K562 (cell line): Measurements from ENCODE around the gene CFAP157. TPM values are rescaled to one million over a fixed set of nuclear protein-coding genes. Genes with fewer than 3 reads are reported as not detected.

ENCODE experiments used
- AFF4 ChIP-seq: sonication (generic); formaldehyde crosslinking; IDR thresholded peaks from 2 replicates; pipeline ENCODE4 v1.8.0; 2023; ENCODE audit warnings: mild to moderate bottlenecking, missing genetic modification reagents
- MAZ ChIP-seq, 2 experiments: fragments of 450-650 bp in 1 of 2; sonication (generic) in 1 of 2; formaldehyde crosslinking; IDR thresholded peaks in 1 of 2; conservative IDR thresholded peaks in 1 of 2; 2 replicates each; pipeline versions ENCODE4 v1.4.0 to v1.5.0; 2020; ENCODE audit warnings: mild to moderate bottlenecking in 1 of 2, missing genetic modification reagents in 1 of 2
- PRMT5 ChIP-seq: sonication (generic); formaldehyde crosslinking; IDR thresholded peaks from 2 replicates; pipeline ENCODE4 v1.5.0; 2020; ENCODE audit warnings: missing genetic modification reagents
- U2AF2 ChIP-seq: fragments of 200-400 bp; formaldehyde crosslinking; optimal IDR thresholded peaks from 2 replicates; pipeline ENCODE3; 2017; ENCODE audit warnings: low read depth, mild to moderate bottlenecking, low read length
- ZFP36 ChIP-seq: fragments of 150-350 bp; IDR thresholded peaks from 2 replicates; pipeline ENCODE4 v1.6.1; 2018; ENCODE audit warnings: low read length, low read depth; ENCODE audit not compliant: partially characterized antibody
- ZHX1 ChIP-seq: fragments of 150-350 bp; conservative IDR thresholded peaks from 2 replicates; pipeline ENCODE4 v1.6.1; 2014; ENCODE audit warnings: low read length
- ZNF232 ChIP-seq: sonication (generic); formaldehyde crosslinking; IDR thresholded peaks from 2 replicates; pipeline ENCODE4 v1.8.0; 2022; ENCODE audit warnings: mild to moderate bottlenecking, missing genetic modification reagents
- ZNF644 ChIP-seq: fragments of 200-800 bp; sonication (Bioruptor generic); IDR thresholded peaks from 2 replicates; pipeline ENCODE4 v1.6.1; 2016; ENCODE audit warnings: low read depth, missing genetic modification characterization, missing compliant biosample characterization
- ZNF764 ChIP-seq: fragments of 250-450 bp; sonication (Bioruptor Pico); IDR thresholded peaks from 2 replicates; pipeline ENCODE4 v1.4.0; 2020; ENCODE audit warnings: low read depth, mild to moderate bottlenecking, moderate library complexity
- polyA plus RNA-seq, 8 experiments: library from polyadenylated mRNA; depleted of rRNA in 4 of 8; stranded (reverse) in 5 of 8; unstranded in 3 of 8; fragments of >200 nt; fragmentation: Nextera tagmentation in 2 of 8; fragmentation: Illumina TruSeq in 1 of 8; extraction: Ambion mirVana in 2 of 8; extraction: Trizol in 1 of 8; gene quantifications; 2 replicates each; pipeline versions ENCODE4 v1.2.1 to v1.2.3, GENCODE V29; 2011 to 2014; ENCODE audit warnings: inconsistent platforms in 1 of 8, missing spikeins in 1 of 8
- total RNA-seq, 7 experiments: library from RNA; depleted of rRNA in 6 of 7; stranded (reverse); fragments of >200 nt in 6 of 7; fragmentation: Illumina TruSeq in 2 of 7; extraction: Trizol in 2 of 7; gene quantifications; 2 replicates each; pipeline versions ENCODE4 v1.2.1 to v1.2.3, GENCODE V29; 2011 to 2021; ENCODE audit warnings: low replicate concordance in 1 of 7
- TF ChIP-seq, protein P1 (sequence below): fragments of 450-650 bp; IDR thresholded peaks from 2 replicates; pipeline ENCODE4 v1.6.1; 2018; ENCODE audit not compliant: partially characterized antibody
- TF ChIP-seq, protein P2 (sequence below): fragments of 250-450 bp; sonication (Bioruptor Pico); IDR thresholded peaks from 2 replicates; pipeline ENCODE4 v1.4.0; 2020; ENCODE audit warnings: mild to moderate bottlenecking, moderate library complexity
- TF ChIP-seq, protein P3 (sequence below): fragments of 250-450 bp; sonication (Bioruptor Pico); IDR thresholded peaks from 2 replicates; pipeline ENCODE4 v1.5.0; 2020; ENCODE audit warnings: mild to moderate bottlenecking

CFAP157 gene
- total and polyA plus RNA-seq, 9 of the 15 experiments (the other 6 are each of a cell fraction or from before 2014, with no cell fraction given), result 0.03 TPM; not detected in 8

DNA sequence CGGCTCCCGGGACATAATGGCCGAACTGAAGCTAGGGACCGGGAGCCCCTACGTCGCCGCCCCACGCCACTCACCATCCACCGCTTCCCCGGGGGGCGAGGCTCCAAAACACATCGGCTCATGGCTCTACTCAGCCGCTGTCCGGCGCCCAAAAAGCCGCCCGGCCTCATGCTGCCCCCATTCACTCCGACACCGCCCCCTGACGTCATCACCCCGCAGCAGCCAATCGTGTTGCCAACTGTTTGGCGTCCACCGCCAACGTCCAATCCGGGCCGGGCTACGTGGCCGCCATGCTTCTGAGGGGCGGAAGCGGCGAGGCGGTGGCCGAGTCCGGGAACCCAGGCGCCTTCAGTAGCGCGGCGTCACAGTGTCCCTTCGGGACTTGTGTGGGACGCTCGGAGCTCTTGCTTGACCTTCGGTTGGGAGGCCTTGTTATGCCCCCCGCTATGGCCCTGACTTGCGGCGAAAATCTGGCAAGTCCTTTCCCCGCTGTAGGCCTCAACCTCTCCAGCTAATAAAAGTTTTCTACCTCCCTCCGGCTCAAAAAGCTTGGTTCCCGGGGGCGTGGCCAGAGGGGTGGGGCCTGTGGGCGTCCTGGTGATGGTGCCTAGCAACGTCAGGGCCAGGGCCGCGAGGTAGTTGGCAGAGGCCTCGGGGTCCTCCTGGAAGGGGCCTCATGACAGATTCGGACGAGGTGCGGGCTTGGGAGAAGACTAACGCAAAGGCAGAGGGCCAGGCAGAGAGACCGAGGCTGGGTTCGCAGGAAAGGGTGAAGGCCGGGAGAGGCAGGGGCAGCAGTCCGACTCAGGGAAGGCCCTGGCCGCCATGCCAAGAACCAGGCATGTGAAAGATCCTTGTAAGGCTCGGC lies 8.9 kb downstream of the CFAP157 start, which contains the start of the genes PTRH1 and TTC16 (continued):
- TF ChIP-seq ZHX1, result no peak
- TF ChIP-seq, protein P1, sequence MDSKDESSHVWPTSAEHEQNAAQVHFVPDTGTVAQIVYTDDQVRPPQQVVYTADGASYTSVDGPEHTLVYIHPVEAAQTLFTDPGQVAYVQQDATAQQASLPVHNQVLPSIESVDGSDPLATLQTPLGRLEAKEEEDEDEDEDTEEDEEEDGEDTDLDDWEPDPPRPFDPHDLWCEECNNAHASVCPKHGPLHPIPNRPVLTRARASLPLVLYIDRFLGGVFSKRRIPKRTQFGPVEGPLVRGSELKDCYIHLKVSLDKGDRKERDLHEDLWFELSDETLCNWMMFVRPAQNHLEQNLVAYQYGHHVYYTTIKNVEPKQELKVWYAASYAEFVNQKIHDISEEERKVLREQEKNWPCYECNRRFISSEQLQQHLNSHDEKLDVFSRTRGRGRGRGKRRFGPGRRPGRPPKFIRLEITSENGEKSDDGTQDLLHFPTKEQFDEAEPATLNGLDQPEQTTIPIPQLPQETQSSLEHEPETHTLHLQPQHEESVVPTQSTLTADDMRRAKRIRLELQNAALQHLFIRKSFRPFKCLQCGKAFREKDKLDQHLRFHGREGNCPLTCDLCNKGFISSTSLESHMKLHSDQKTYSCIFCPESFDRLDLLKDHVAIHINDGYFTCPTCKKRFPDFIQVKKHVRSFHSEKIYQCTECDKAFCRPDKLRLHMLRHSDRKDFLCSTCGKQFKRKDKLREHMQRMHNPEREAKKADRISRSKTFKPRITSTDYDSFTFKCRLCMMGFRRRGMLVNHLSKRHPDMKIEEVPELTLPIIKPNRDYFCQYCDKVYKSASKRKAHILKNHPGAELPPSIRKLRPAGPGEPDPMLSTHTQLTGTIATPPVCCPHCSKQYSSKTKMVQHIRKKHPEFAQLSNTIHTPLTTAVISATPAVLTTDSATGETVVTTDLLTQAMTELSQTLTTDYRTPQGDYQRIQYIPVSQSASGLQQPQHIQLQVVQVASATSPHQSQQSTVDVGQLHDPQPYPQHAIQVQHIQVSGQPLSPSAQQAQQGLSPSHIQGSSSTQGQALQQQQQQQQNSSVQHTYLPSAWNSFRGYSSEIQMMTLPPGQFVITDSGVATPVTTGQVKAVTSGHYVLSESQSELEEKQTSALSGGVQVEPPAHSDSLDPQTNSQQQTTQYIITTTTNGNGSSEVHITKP, result peak; percentile 89
- no peak for TF ChIP-seq ZNF232
- no peak for TF ChIP-seq ZNF644
- TF ChIP-seq MAZ (CRISPR knock-in tag; conservative IDR thresholded peaks at IDR 0.05 in 1 of 2, IDR thresholded peaks at IDR 0.05 in 1 of 2), result peak in 1 of 2 experiments; percentile 79
- TF ChIP-seq AFF4, result 0 out of 2 replicates have a peak, but pooled peaks have one; percentile 66
- TF ChIP-seq U2AF2, result no peak
- TF ChIP-seq, protein P2, sequence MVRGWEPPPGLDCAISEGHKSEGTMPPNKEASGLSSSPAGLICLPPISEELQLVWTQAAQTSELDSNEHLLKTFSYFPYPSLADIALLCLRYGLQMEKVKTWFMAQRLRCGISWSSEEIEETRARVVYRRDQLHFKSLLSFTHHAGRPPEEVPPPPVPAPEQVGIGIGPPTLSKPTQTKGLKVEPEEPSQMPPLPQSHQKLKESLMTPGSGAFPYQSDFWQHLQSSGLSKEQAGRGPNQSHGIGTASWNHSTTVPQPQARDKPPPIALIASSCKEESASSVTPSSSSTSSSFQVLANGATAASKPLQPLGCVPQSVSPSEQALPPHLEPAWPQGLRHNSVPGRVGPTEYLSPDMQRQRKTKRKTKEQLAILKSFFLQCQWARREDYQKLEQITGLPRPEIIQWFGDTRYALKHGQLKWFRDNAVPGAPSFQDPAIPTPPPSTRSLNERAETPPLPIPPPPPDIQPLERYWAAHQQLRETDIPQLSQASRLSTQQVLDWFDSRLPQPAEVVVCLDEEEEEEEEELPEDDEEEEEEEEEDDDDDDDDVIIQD (CRISPR knock-in tag), result no peak
- TF ChIP-seq ZFP36, result no peak
- TF ChIP-seq ZNF764, result no peak
- TF ChIP-seq, protein P3, sequence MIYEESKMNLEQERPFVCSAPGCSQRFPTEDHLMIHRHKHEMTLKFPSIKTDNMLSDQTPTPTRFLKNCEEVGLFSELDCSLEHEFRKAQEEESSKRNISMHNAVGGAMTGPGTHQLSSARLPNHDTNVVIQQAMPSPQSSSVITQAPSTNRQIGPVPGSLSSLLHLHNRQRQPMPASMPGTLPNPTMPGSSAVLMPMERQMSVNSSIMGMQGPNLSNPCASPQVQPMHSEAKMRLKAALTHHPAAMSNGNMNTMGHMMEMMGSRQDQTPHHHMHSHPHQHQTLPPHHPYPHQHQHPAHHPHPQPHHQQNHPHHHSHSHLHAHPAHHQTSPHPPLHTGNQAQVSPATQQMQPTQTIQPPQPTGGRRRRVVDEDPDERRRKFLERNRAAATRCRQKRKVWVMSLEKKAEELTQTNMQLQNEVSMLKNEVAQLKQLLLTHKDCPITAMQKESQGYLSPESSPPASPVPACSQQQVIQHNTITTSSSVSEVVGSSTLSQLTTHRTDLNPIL (CRISPR knock-in tag), result no peak
- no peak for TF ChIP-seq PRMT5
